Cardiac muscle cell (in vitro differentiated cells and primary cell): ENCODE results near the gene MOAP1. TPM values are rescaled to one million over a fixed set of nuclear protein-coding genes. Genes with fewer than 3 reads are reported as not detected.
A peak's percentile ranks its signal among the peaks of the same experiment; 100 is the strongest.

Experiments
- DNase-seq, 2 donors: peaks; one replicate each; pipeline versions ENCODE4 v3.0.0 to v3.0.0-alpha.2; 2010 to 2017; ENCODE audit warnings: low read depth in 1 of 2, low spot score in 1 of 2
- H3K27ac ChIP-seq: fragments of 200-600 bp; sonication (generic); 2 replicates; pipeline ENCODE4 v1.5.1; 2016
- H3K27me3 ChIP-seq: fragments of 200-600 bp; sonication (generic); 2 replicates; pipeline ENCODE4 v1.6.0; 2016; ENCODE audit warnings: control low read depth
- H3K36me3 ChIP-seq: fragments of 200-600 bp; sonication (generic); 2 replicates; pipeline ENCODE4 v1.5.1; 2016; ENCODE audit warnings: control low read depth
- H3K4me1 ChIP-seq: fragments of 200-600 bp; sonication (generic); 2 replicates; pipeline ENCODE4 v1.8.1; 2017; ENCODE audit warnings: low read depth, mild to moderate bottlenecking, mixed run types
- H3K4me3 ChIP-seq: fragments of 200-600 bp; sonication (generic); 2 replicates; pipeline ENCODE4 v1.5.1; 2016; ENCODE audit warnings: mild to moderate bottlenecking
- H3K9me3 ChIP-seq: fragments of 200-600 bp; sonication (generic); 2 replicates; pipeline ENCODE4 v1.5.1; 2017; ENCODE audit warnings: low read depth, mild to moderate bottlenecking, control low read depth
- CTCF ChIP-seq: IDR thresholded peaks from 2 replicates; pipeline ENCODE4 v1.5.1; 2012; ENCODE audit warnings: low read depth, mild to moderate bottlenecking, low read length
- polyA plus RNA-seq: library from polyadenylated mRNA; unstranded; fragments of >200 nt; fragmentation: Nextera tagmentation; extraction: Ambion mirVana; gene quantifications from 2 replicates; pipeline ENCODE4 v1.2.1, GENCODE V29; 2016
- total RNA-seq: library from RNA; depleted of rRNA; stranded (reverse); fragments of >200 nt; gene quantifications from 2 replicates; pipeline ENCODE4 v1.2.3, GENCODE V29; 2016

MOAP1 gene
- total and polyA plus RNA-seq, 2 experiments from 2014 or later = 85.5 to 93.2 TPM

GRCh38 chr14:93195316-93195999 lies 10.8 kb upstream of the MOAP1 start:
- Histone ChIP-seq H3K4me1 (no peaks in the 10 kb centered on the region), H3K9me3 (no peaks in the 10 kb centered on the region), H3K4me3 (no peak overlapping the region), H3K36me3 (no peaks in the 10 kb centered on the region), H3K27ac (peak overlapping the region; percentile 12), H3K27me3 (no peaks in the 10 kb centered on the region)
- DNase-seq = no peak
- TF ChIP-seq CTCF = no peak

GRCh38 chr14:93186956-93187355 lies 2.3 kb upstream of the MOAP1 start:
- Histone ChIP-seq H3K27ac (no peak overlapping the region), H3K27me3 (no peaks in the 10 kb centered on the region), H3K4me3 (no peak overlapping the region), H3K36me3 (peaks cover 3% of the 10 kb centered on the region), H3K9me3 (no peaks in the 10 kb centered on the region), H3K4me1 (peaks cover 10% of the 10 kb centered on the region)
- TF ChIP-seq CTCF = no peak
- DNase-seq = no peak

- Histone ChIP-seq H3K4me3 (no peak overlapping the region), H3K9me3 (no peaks in the 10 kb centered on the region), H3K36me3 (peaks cover 3% of the 10 kb centered on the region), H3K27me3 (no peaks in the 10 kb centered on the region), H3K27ac (peak overlapping the region; percentile 94), H3K4me1 (peaks cover 10% of the 10 kb centered on the region)
- no peak for DNase-seq
- TF ChIP-seq CTCF = no peak
Measured at GRCh38 chr14:93186466-93186865, 1.8 kb upstream of the MOAP1 start.

GRCh38 chr14:93185349-93185720 lies 638 bp upstream of the MOAP1 start:
- Histone ChIP-seq H3K4me1 (peaks cover 10% of the 10 kb centered on the region), H3K27ac (peak overlapping the region; percentile 94), H3K9me3 (no peaks in the 10 kb centered on the region), H3K4me3 (peak overlapping the region; percentile 51), H3K36me3 (peaks cover 3% of the 10 kb centered on the region), H3K27me3 (no peaks in the 10 kb centered on the region)
- no peak for DNase-seq
- no peak for TF ChIP-seq CTCF

- no peaks in the 10 kb centered on the region for H3K27me3 ChIP-seq
- H3K4me1 ChIP-seq = peaks cover 10% of the 10 kb centered on the region
- no peak for DNase-seq
- H3K9me3 ChIP-seq = no peaks in the 10 kb centered on the region
- peaks cover 3% of the 10 kb centered on the region for H3K36me3 ChIP-seq
- peak overlapping the region; percentile 94 for H3K27ac ChIP-seq
- peak overlapping the region; percentile 51 for H3K4me3 ChIP-seq
- no peak for TF ChIP-seq CTCF
Measured at GRCh38 chr14:93183596-93184317, 940 bp downstream of the MOAP1 start.
